HL-60 (cell line): ENCODE results near the gene CISD3.

Experiments
- CTCF ChIP-seq: IDR thresholded peaks from one replicate; pipeline ENCODE4 v1.5.1; 2011; ENCODE audit warnings: low read length, control low read depth, inconsistent platforms; ENCODE audit not compliant: insufficient read depth
- GABPA ChIP-seq: IDR thresholded peaks from 2 replicates; pipeline ENCODE4 v1.6.1; 2012; ENCODE audit warnings: low read depth
- POLR2AphosphoS5 ChIP-seq: IDR thresholded peaks from 2 replicates; pipeline ENCODE4 v1.6.1; 2012; ENCODE audit warnings: low read depth
- REST ChIP-seq: IDR thresholded peaks from 2 replicates; pipeline ENCODE4 v1.6.1; 2012; ENCODE audit warnings: low read depth; ENCODE audit not compliant: insufficient replicate concordance
- SPI1 ChIP-seq: IDR thresholded peaks from 2 replicates; pipeline ENCODE4 v1.6.1; 2012; ENCODE audit warnings: low read depth, mild to moderate bottlenecking, borderline replicate concordance

DNA sequence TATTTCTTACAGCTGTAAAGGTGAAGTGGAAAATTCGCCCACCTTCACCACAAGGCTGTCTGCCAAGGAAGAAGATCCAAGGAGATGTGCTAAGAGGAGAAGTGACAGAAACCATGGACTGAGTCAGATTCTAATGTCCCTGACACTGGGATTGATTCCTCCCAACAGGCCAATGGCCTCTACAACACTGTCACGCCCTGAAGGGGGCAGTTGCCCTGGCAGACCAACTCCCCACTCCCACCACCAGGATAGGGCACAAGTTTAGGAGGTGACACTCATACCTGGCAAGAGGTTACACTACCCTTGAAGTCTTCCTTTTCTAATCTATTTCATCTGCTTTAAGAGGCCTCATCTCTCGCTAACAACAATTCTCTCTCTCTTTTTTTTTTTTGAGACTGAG lies 53.1 kb downstream of the CISD3 start:
- TF ChIP-seq CTCF (no peak), REST (no peak), POLR2AphosphoS5 (no peak), GABPA (no peak), SPI1 (no peak)
